GM18508 (cell line): Measurements from ENCODE around the gene ZFAND2B.
"Not testable (repeated sequence)": the region's sequence is repeated elsewhere in the genome, so short reads cannot be mapped to it uniquely, and the experiment has no call there.

ENCODE experiments used
- ATAC-seq: cut with Tn5 transposase; IDR thresholded peaks from one replicate; pipeline ENCODE4 v1.9.1; 2021; ENCODE audit warnings: moderate number of reproducible peaks; ENCODE audit not compliant: insufficient read depth, unreplicated experiment

The ZFAND2B gene

GRCh38 chr2:219247678-219248642, 41.4 kb downstream of the ZFAND2B start:
- no peak for ATAC-seq

DNA sequence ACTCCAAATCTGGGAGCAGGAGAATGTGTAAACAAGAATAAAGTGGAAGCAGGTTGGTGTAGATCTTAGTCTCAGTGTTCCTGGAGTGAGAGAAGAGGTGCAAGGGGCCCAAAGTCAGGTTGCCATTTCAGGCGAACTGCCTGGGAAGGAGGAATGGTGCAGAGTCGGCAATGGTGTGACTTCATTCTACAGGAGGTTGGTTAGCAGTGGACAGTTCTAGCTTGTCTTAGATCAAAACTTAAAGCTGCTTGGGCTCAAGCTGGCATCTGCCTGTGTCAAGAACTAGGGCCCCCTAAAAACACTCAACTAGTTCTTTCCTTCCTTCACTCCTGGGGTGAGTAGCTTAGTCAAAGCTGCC, 42.2 kb downstream of the ZFAND2B start:
- ATAC-seq = no peak

DNA sequence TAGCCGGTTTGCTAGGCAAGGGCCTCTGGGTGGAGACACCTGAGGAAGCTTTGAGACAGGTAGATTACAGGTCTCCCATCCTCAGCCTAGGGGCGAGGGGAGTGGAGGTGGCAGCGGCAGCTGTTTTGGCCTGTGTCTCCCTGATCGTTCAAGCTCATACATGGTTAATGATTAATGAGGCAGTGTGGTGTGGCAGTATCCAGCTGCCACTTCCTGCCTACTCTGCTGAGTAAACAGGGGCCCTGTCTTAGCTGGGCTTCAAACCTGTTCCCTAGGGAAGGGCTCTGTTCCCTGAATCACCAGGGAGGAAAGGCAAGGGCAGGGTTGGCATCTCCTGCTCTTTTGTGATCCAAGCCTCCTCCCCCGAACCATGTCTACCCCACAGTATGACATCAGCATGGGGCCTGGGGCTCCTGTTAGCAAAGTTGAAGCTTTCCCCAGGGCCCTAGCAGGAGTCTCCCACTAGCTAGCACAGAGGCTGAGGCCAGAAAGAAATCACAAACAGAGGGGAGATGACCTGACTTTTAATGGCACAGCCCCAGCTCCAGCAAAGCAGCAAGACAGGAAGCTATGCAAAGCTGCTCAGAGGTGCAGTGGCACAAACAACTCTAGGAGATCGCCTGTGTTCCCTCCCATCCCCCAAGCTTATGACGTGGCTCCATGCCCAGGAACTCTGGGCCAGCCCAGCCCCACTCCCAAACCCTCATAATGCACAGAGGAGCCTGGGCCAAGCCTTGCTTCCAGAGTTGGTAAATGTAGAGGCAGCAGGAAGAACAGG, 42.8 kb downstream of the ZFAND2B start:
- ATAC-seq = peak; percentile 40

DNA sequence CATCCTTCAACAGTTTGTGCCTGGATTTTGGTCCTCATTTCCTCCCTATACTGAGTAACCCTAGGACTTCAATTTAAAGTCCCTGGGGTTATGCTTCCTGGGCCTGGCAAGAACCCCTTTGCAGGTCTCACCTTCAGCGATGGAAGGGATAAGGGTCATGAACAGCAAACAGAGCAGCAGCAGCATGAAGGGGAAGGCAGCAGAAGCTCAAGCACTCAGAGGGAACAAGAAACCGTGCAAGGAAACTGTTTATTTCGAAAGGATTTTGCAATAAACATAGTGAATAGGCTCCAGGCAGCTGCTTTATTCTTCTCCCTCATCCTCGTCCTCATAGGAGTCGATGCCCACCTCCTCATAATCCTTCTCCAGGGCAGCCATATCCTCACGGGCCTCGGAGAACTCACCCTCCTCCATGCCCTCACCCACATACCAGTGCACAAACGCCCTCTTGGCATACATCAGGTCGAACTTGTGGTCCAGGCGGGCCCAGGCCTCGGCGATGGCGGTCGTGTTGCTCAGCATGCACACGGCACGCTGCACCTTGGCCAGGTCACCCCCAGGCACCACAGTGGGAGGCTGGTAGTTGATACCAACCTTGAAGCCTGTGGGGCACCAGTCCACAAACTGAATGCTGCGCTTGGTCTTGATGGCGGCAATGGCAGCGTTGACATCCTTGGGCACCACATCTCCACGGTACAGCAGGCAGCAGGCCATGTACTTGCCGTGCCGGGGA, 43.6 kb downstream of the ZFAND2B start:
- ATAC-seq = no peak

- ATAC-seq = no peak
Observed at GRCh38 chr2:219251656-219252055, 45.1 kb downstream of the ZFAND2B start.

- no peak for ATAC-seq
Observed at GRCh38 chr2:219252084-219252483, 45.5 kb downstream of the ZFAND2B start.

DNA sequence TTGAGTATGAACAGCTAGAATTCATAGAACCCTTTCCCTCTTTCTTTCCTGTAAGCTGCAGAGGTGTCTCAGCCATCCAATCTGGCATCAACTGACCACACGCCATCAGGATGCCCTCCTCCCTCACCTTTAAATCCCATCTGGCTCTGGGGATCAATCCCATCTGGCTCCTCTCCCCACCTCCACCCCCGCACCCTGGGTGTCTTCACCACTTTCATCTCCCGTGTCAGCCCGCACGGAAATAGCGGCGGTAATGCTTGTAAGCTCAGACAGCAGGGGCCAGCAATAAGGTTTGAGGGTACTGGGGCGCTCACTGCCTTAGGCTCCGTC, 46.0 kb downstream of the ZFAND2B start:
- no peak for ATAC-seq

DNA sequence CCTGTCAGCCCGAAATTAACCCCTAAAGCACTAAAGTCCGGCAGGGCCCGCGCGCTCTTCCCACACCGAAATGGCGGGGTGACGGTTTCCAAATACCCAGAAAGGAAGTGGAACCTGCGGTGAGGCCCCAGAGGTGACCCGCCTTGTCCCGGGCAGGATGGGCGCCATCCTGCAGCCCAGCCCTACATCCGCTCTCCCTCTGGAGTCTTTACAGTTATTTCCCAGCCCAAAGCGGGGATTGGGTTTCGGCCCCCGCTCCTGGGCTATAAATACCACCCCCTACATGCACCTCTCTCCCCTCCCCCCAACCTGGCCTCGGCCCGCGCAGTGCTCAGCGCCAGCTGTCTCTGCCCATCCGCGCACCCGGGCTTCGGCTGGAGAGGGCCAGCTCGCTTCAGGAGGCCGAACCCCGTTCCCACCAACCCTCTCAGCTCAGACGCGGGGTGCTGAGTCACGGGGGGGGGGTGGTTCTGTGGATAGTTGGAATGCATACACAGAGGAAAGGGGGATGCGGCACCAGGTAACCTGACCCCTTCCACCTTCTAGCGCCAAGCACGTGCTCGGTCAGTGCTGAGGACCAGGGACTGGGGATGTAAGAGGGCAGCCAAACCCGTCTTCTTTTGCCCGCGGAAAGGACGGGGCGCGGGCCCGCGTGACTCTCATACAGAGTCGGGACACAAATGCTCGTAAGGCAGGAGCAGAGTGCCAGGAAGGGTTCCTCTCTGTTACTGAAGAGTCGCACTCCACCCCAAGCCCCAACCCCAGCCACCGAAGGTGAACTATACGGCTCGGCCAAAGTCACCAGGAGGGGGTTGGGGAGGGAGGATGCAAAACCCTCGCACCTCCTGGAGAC, 46.5 kb downstream of the ZFAND2B start, which contains the start of gene TUBA4B:
TUBA4B (plus strand) TSS at position 344 of the 853 bp plus-strand sequence; CDS start at position 509, 165 bp downstream.
- ATAC-seq = no peak

- ATAC-seq = no peak
Observed at GRCh38 chr2:219253753-219254589, 47.4 kb downstream of the ZFAND2B start, which contains the start of gene TUBA4A. Gene TUBA4A (minus strand): TSS chr2:219253918. CDS start chr2:219253858, 60 bp downstream.

GRCh38 chr2:219254590-219255201, 48.1 kb downstream of the ZFAND2B start:
- ATAC-seq = no peak

DNA sequence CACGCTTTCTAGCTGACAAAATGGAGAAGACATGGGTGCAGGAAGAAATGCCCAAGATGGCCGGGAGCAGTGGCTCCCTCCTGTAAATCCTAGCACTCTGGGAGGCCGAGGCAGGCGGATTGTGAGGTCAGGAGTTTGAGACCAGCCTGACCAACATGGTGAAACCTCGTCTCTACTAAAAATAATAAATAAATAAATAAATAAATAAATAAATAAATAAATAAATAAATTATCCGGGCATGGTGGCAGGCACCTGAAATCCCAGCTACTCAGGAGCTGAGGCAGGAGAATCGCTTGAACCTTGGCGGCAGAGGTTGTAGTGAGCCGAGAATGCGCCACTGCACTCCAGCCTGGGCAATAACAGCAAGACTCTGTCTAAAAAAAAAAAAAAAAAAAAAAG, 52.4 kb downstream of the ZFAND2B start:
- not testable (repeated sequence) for ATAC-seq
